Subcutaneous adipose tissue (tissue), 4 donors: ENCODE data around the gene ABL2. TPM values are rescaled to one million over a fixed set of nuclear protein-coding genes. Genes with fewer than 3 reads are reported as not detected.

ENCODE experiments used
- CTCF ChIP-seq: fragments of 450-650 bp; IDR thresholded peaks from one replicate; pipeline ENCODE4 v1.5.1; 2016; ENCODE audit warnings: low read depth, mild to moderate bottlenecking, control low read depth, antibody characterized with exemption, moderate library complexity
- total RNA-seq, 4 donors: library from RNA; depleted of rRNA; stranded (reverse); fragments of >200 nt; gene quantifications; one replicate each; pipeline ENCODE4 v1.1.0, GENCODE V29; 2016

Gene ABL2
- total RNA-seq, 4 donors from 2014 or later = 20.3 to 43.4 (median 39.1) TPM

GRCh38 chr1:179252606-179253005, 23.1 kb upstream of the ABL2 start:
- TF ChIP-seq CTCF = no peak

- no peak for TF ChIP-seq CTCF
These were observed 22.2 kb upstream of the ABL2 start for GRCh38 chr1:179251675-179252074.

GRCh38 chr1:179247923-179248322, 18.4 kb upstream of the ABL2 start:
- TF ChIP-seq CTCF = no peak

- TF ChIP-seq CTCF = no peak
These were observed 12.1 kb upstream of the ABL2 start for GRCh38 chr1:179241530-179242097.

GRCh38 chr1:179237222-179237621, 7.7 kb upstream of the ABL2 start:
- no peak for TF ChIP-seq CTCF

- no peak for TF ChIP-seq CTCF
These were observed 5.4 kb upstream of the ABL2 start for GRCh38 chr1:179234863-179235262.

GRCh38 chr1:179231923-179232322, 2.4 kb upstream of the ABL2 start:
- TF ChIP-seq CTCF = no peak
